Stimulated activated CD8-positive, alpha-beta memory T cell treated with anti-CD3 and anti-CD28 coated beads, Interleukin-2, amount 100 ng/mL, for 48 hours (primary cell): ENCODE measurements around the gene TAF6.

Experiments used
- DNase-seq, 2 donors: peaks; one replicate each; pipeline ENCODE4 v3.0.0-alpha.2; 2020; ENCODE audit warnings: low read depth in 2 of 2

Gene TAF6

GRCh38 chr7:100093925-100094486 is 25.2 kb downstream of the TAF6 start:
- DNase-seq, result no peak

- DNase-seq, result no peak
These were observed 25.7 kb downstream of the TAF6 start for GRCh38 chr7:100093498-100093897.

GRCh38 chr7:100093054-100093453 is 26.1 kb downstream of the TAF6 start:
- DNase-seq, result no peak

- DNase-seq, result no peak
These were observed 27.6 kb downstream of the TAF6 start for GRCh38 chr7:100091411-100092181.

GRCh38 chr7:100090527-100091410 is 28.4 kb downstream of the TAF6 start:
- DNase-seq, result no peak

- no peak for DNase-seq
These were observed 29.5 kb downstream of the TAF6 start for GRCh38 chr7:100089458-100090196.

GRCh38 chr7:100088621-100089457 is 30.3 kb downstream of the TAF6 start, which contains the start of gene COPS6:
COPS6 (plus strand) TSS chr7:100088969; CDS start chr7:100088991, 22 bp downstream.
- DNase-seq, result peak; percentile 81 to 83

GRCh38 chr7:100088095-100088620 is 31.0 kb downstream of the TAF6 start:
- DNase-seq, result no peak

- no peak for DNase-seq
These were observed 32.0 kb downstream of the TAF6 start for GRCh38 chr7:100087055-100087750.

- no peak for DNase-seq
These were observed 33.6 kb downstream of the TAF6 start for GRCh38 chr7:100085515-100085914.

- DNase-seq, result no peak
These were observed 36.2 kb downstream of the TAF6 start for GRCh38 chr7:100082978-100083377.

- peak; percentile 94 to 97 for DNase-seq
These were observed 37.5 kb downstream of the TAF6 start, which contains the start of gene ZNF3 for GRCh38 chr7:100081535-100082102. ZNF3 (minus strand) TSS chr7:100081723; CDS start chr7:100077357, 4,366 bp downstream.

- no peak for DNase-seq
These were observed 38.1 kb downstream of the TAF6 start for GRCh38 chr7:100080907-100081534.

GRCh38 chr7:100079024-100079560 is 40.1 kb downstream of the TAF6 start:
- DNase-seq, result no peak

- DNase-seq, result no peak
These were observed 42.0 kb downstream of the TAF6 start for GRCh38 chr7:100077205-100077604.

GRCh38 chr7:100075418-100075817 is 43.7 kb downstream of the TAF6 start:
- DNase-seq, result no peak

GRCh38 chr7:100074841-100075240 is 44.3 kb downstream of the TAF6 start:
- DNase-seq, result no peak

GRCh38 chr7:100072462-100072861 is 46.7 kb downstream of the TAF6 start:
- DNase-seq, result no peak
